ENCODE results near the gene RASSF7. TPM values are rescaled to one million over a fixed set of nuclear protein-coding genes. Genes with fewer than 3 reads are reported as not detected.
"Not testable (repeated sequence)": the region's sequence is repeated elsewhere in the genome, so short reads cannot be mapped to it uniquely, and the experiment has no call there.

Gene RASSF7
- total RNA-seq: 36.6 TPM

- DNase-seq (ENCODE audit: low spot score) (peak; percentile 94), ATAC-seq (peak; percentile 80)
Observed at GRCh38 chr11:560305-561147, at the start of gene RASSF7, which contains the start of gene LMNTD2. RASSF7 (plus strand) TSS chr11:560970; CDS start chr11:561769, 799 bp downstream. LMNTD2 (minus strand) TSS chr11:560738; CDS start chr11:560716, 22 bp downstream.

- DNase-seq (ENCODE audit: low spot score): no peak
- ATAC-seq: peak; percentile 14
Observed at GRCh38 chr11:512761-513595, 47.8 kb upstream of the RASSF7 start.

GRCh38 chr11:514606-515005, 46.2 kb upstream of the RASSF7 start:
- no peak for DNase-seq (ENCODE audit: low spot score)
- no peak for ATAC-seq

- ATAC-seq: no peak
Observed at GRCh38 chr11:515131-515530, 45.6 kb upstream of the RASSF7 start.

GRCh38 chr11:516400-516799, 44.4 kb upstream of the RASSF7 start:
- no peak for DNase-seq (ENCODE audit: low spot score)
- no peak for ATAC-seq

More at GRCh38 chr11:515131-515530, 45.6 kb upstream of the RASSF7 start:
- DNase-seq (ENCODE audit: low spot score): no peak

- DNase-seq (ENCODE audit: low spot score): peak; percentile 45
- not testable (repeated sequence) for ATAC-seq
Observed at GRCh38 chr11:516918-517685, 43.7 kb upstream of the RASSF7 start.

GRCh38 chr11:518463-519202, 42.1 kb upstream of the RASSF7 start:
- DNase-seq (ENCODE audit: low spot score) (peak; percentile 86), ATAC-seq (peak; percentile 99)

- no peak for DNase-seq (ENCODE audit: low spot score)
- ATAC-seq: no peak
Observed at GRCh38 chr11:520428-521176, 40.2 kb upstream of the RASSF7 start.

GRCh38 chr11:521177-521688, 39.5 kb upstream of the RASSF7 start:
- no peak for ATAC-seq
- DNase-seq (ENCODE audit: low spot score): no peak

- DNase-seq (ENCODE audit: low spot score) (peak; percentile 42), ATAC-seq (no peak)
Observed at GRCh38 chr11:526192-526591, 34.6 kb upstream of the RASSF7 start.

GRCh38 chr11:528166-528814, 32.5 kb upstream of the RASSF7 start:
- DNase-seq (ENCODE audit: low spot score) (no peak), ATAC-seq (no peak)

GRCh38 chr11:528815-529727, 31.7 kb upstream of the RASSF7 start:
- peak; percentile 5 for ATAC-seq
- peak; percentile 44 for DNase-seq (ENCODE audit: low spot score)

GRCh38 chr11:529728-530411, 30.9 kb upstream of the RASSF7 start:
- DNase-seq (ENCODE audit: low spot score): peak; percentile 42

GRCh38 chr11:530960-531831, 29.6 kb upstream of the RASSF7 start:
- peak; percentile 44 for DNase-seq (ENCODE audit: low spot score)
- ATAC-seq: no peak

More at GRCh38 chr11:529728-530411, 30.9 kb upstream of the RASSF7 start:
- no peak for ATAC-seq

- ATAC-seq: no peak
- DNase-seq (ENCODE audit: low spot score): peak; percentile 42
Observed at GRCh38 chr11:531919-532526, 28.7 kb upstream of the RASSF7 start.
